ENCODE results near the gene AREG.

- TF ChIP-seq CTCF (IDR thresholded peaks at IDR 0.05) (no peak), POLR2A (IDR thresholded peaks at IDR 0.05) (no peak)
These were observed 7.1 kb upstream of the AREG start for GRCh38 chr4:74437866-74438265.
